H1 (cell line): ENCODE measurements around the gene RNF214. TPM values are rescaled to one million over a fixed set of nuclear protein-coding genes. Genes with fewer than 3 reads are reported as not detected.

Source experiments
- CTCF ChIA-PET: fragments of 300-600 bp; sonication (Branson Sonifier 250); formaldehyde crosslinking; loops from one replicate; lab custom pipeline; 2021; ENCODE audit not compliant: partially characterized antibody; lab: Charles Lee
- POLR2A ChIA-PET: fragments of 300-600 bp; sonication (Branson Sonifier 250); formaldehyde crosslinking; loops from one replicate; lab custom pipeline; 2021; ENCODE audit warnings: inconsistent platforms; ENCODE audit not compliant: partially characterized antibody; lab: Charles Lee
- DNase-seq, 2 experiments: peaks; one replicate each; pipeline versions ENCODE4 v3.0.0 to v3.0.0-alpha.2; 2010 to 2022; ENCODE audit warnings: low spot score in 2 of 2, low read depth in 1 of 2, mixed read lengths in 1 of 2
- FAIRE-seq: peaks from 2 replicates; lab custom pipeline; 2011; peaks lifted over from hg19 to GRCh38; lab: Jason Lieb, UNC
- H2AFZ ChIP-seq: 2 replicates; pipeline ENCODE4 v1.8.1; 2012; ENCODE audit warnings: low read length, inconsistent platforms
- H2AK5ac ChIP-seq: 2 replicates; pipeline ENCODE4 v1.6.1; 2013; ENCODE audit warnings: low read depth, low read length
- H2BK120ac ChIP-seq: replicated peaks from 2 replicates; pipeline ENCODE3; 2013; ENCODE audit warnings: low read depth, low read length, inconsistent platforms
- H2BK12ac ChIP-seq: 2 replicates; pipeline ENCODE4 v1.6.1; 2013; ENCODE audit warnings: low read depth, low read length
- H2BK15ac ChIP-seq: 2 replicates; pipeline ENCODE4 v1.6.1; 2013; ENCODE audit warnings: low read length
- H2BK20ac ChIP-seq: 2 replicates; pipeline ENCODE4 v1.6.1; 2013; ENCODE audit warnings: low read length
- H2BK5ac ChIP-seq: 2 replicates; pipeline ENCODE4 v1.6.1; 2013; ENCODE audit warnings: low read depth, low read length
- H3K14ac ChIP-seq: 2 replicates; pipeline ENCODE4 v1.6.1; 2013; ENCODE audit warnings: inconsistent platforms; ENCODE audit not compliant: insufficient read length
- H3K18ac ChIP-seq: 2 replicates; pipeline ENCODE4 v1.6.1; 2013; ENCODE audit warnings: low read length; ENCODE audit errors: extremely low read depth
- H3K23ac ChIP-seq: 2 replicates; pipeline ENCODE4 v1.6.1; 2013; ENCODE audit warnings: inconsistent platforms; ENCODE audit not compliant: insufficient read length
- H3K23me2 ChIP-seq: 2 replicates; pipeline ENCODE4 v1.6.1; 2013; ENCODE audit warnings: low read depth, low read length
- H3K27ac ChIP-seq: 2 replicates; pipeline ENCODE4 v1.6.1; 2011; ENCODE audit warnings: low read depth, low read length, inconsistent platforms
- H3K27me3 ChIP-seq, 4 experiments: replicated peaks in 1 of 4; 1 replicate in 1 of 4; 2 replicates in 3 of 4; pipeline versions ENCODE4 v1.6.1 to v1.8.1; 2011 to 2013; ENCODE audit warnings: low read length in 3 of 4, mild to moderate bottlenecking in 3 of 4, inconsistent platforms in 2 of 4, mixed read lengths in 2 of 4, moderate library complexity in 1 of 4; ENCODE audit not compliant: control insufficient read depth in 3 of 4, insufficient read depth in 3 of 4; ENCODE audit errors: extremely low read depth in 1 of 4
- H3K36me3 ChIP-seq, 4 experiments: 2 replicates each; pipeline versions ENCODE4 v1.6.1 to v1.8.1; 2011 to 2013; ENCODE audit warnings: mild to moderate bottlenecking in 4 of 4, low read length in 3 of 4, moderate library complexity in 2 of 4, control low read depth in 1 of 4, inconsistent platforms in 1 of 4; ENCODE audit not compliant: insufficient read depth in 4 of 4, control insufficient read depth in 2 of 4
- H3K4ac ChIP-seq: replicated peaks from 2 replicates; pipeline ENCODE3; 2013; ENCODE audit warnings: low read length, low read depth, mixed read lengths, inconsistent platforms; ENCODE audit not compliant: insufficient read length
- H3K4me1 ChIP-seq, 4 experiments: replicated peaks in 1 of 4; 1 replicate in 1 of 4; 2 replicates in 3 of 4; pipeline versions ENCODE4 v1.6.1 to v1.8.1; 2011 to 2013; ENCODE audit warnings: low read length in 3 of 4, inconsistent platforms in 2 of 4, mixed read lengths in 1 of 4; ENCODE audit not compliant: insufficient read depth in 4 of 4, control insufficient read depth in 3 of 4
- H3K4me2 ChIP-seq, 2 experiments: 2 replicates each; pipeline versions ENCODE4 v1.6.1 to v1.8.1; 2011 to 2013; ENCODE audit warnings: low read depth in 2 of 2, low read length in 2 of 2, control low read depth in 1 of 2, inconsistent platforms in 1 of 2, mild to moderate bottlenecking in 1 of 2; ENCODE audit not compliant: insufficient read depth in 1 of 2
- H3K4me3 ChIP-seq, 4 experiments: fragments of 200-600, 300-600 bp in 1 of 4; sonication (generic), shearing (Covaris generic), sonication (Bioruptor Twin) in 1 of 4; 2 replicates each; pipeline versions ENCODE4 v1.5.1 to v1.8.1; 2011 to 2016; ENCODE audit warnings: low read length in 4 of 4, low read depth in 3 of 4, control low read depth in 2 of 4, inconsistent platforms in 2 of 4, mild to moderate bottlenecking in 2 of 4, mixed read lengths in 1 of 4, moderate library complexity in 1 of 4; ENCODE audit not compliant: insufficient read depth in 2 of 4; ENCODE audit errors: extremely low read depth in 1 of 4
- H3K56ac ChIP-seq: replicated peaks from 2 replicates; pipeline ENCODE3; 2013; ENCODE audit warnings: low read depth, mild to moderate bottlenecking, mixed read lengths, low read length, inconsistent platforms; ENCODE audit not compliant: insufficient read length
- H3K79me1 ChIP-seq: 2 replicates; pipeline ENCODE4 v1.6.1; 2013; ENCODE audit warnings: low read depth, low read length, control low read depth
- H3K79me2 ChIP-seq, 2 experiments: 2 replicates each; pipeline versions ENCODE4 v1.6.1 to v1.8.1; 2012 to 2013; ENCODE audit warnings: low read length in 2 of 2, mild to moderate bottlenecking in 2 of 2, inconsistent platforms in 1 of 2; ENCODE audit not compliant: insufficient read depth in 2 of 2, control insufficient read depth in 1 of 2
- H3K9ac ChIP-seq, 4 experiments: replicated peaks in 1 of 4; 1 replicate in 1 of 4; 2 replicates in 3 of 4; pipeline versions ENCODE4 v1.6.1 to v1.8.1; 2011 to 2013; ENCODE audit warnings: low read depth in 3 of 4, low read length in 3 of 4, control low read depth in 2 of 4, mild to moderate bottlenecking in 2 of 4, moderate library complexity in 2 of 4, inconsistent platforms in 1 of 4; ENCODE audit errors: extremely low read depth in 1 of 4
- H3K9me3 ChIP-seq, 2 experiments: 2 replicates each; pipeline versions ENCODE4 v1.6.1 to v1.8.1; 2012 to 2013; ENCODE audit warnings: mild to moderate bottlenecking in 2 of 2, moderate library complexity in 2 of 2, control low read depth in 1 of 2, inconsistent platforms in 1 of 2, low read depth in 1 of 2, low read length in 1 of 2, mixed read lengths in 1 of 2; ENCODE audit not compliant: insufficient read depth in 2 of 2
- H4K20me1 ChIP-seq, 2 experiments: replicated peaks in 1 of 2; 2 replicates each; pipeline versions ENCODE3 to v1.8.1; 2011 to 2013; ENCODE audit warnings: inconsistent platforms in 2 of 2, low read length in 2 of 2, mild to moderate bottlenecking in 1 of 2; ENCODE audit not compliant: insufficient read depth in 2 of 2, control insufficient read depth in 1 of 2
- H4K5ac ChIP-seq: 2 replicates; pipeline ENCODE4 v1.6.1; 2013; ENCODE audit warnings: low read length, low read depth, mixed read lengths, inconsistent platforms; ENCODE audit not compliant: insufficient read length
- H4K8ac ChIP-seq: 2 replicates; pipeline ENCODE4 v1.8.0; 2013; ENCODE audit warnings: mild to moderate bottlenecking, moderate library complexity, low read length, inconsistent platforms; ENCODE audit not compliant: insufficient read depth; ENCODE audit errors: extremely low read depth
- H4K91ac ChIP-seq: replicated peaks from 2 replicates; pipeline ENCODE3; 2013; ENCODE audit warnings: low read length, mixed read lengths, inconsistent platforms; ENCODE audit not compliant: insufficient read length
- KDM1A ChIP-seq: fragments of 200-600, 300-600 bp; sonication (generic); IDR thresholded peaks from 2 replicates; pipeline ENCODE4 v1.7.1; 2016; ENCODE audit warnings: mild to moderate bottlenecking, low read length, borderline replicate concordance
- RAD21 ChIP-seq, 2 experiments: IDR thresholded peaks in 1 of 2; conservative IDR thresholded peaks in 1 of 2; 2 replicates each; pipeline ENCODE4 v1.6.1; 2011; ENCODE audit warnings: low read depth in 2 of 2, low read length in 2 of 2, improper control_type of control experiment in 1 of 2, inconsistent platforms in 1 of 2, mild to moderate bottlenecking in 1 of 2, moderate library complexity in 1 of 2
- TAF1 ChIP-seq: IDR thresholded peaks from 2 replicates; pipeline ENCODE4 v1.6.1; 2011; ENCODE audit warnings: mild to moderate bottlenecking, low read depth, low read length
- YY1 ChIP-seq: IDR thresholded peaks from 2 replicates; pipeline ENCODE4 v1.6.1; 2011; ENCODE audit warnings: low read depth, mild to moderate bottlenecking, low read length
- WGBS, 2 experiments: shearing (Covaris generic) in 1 of 2; methylation state at CpG; one replicate each; pipeline versions ENCODE4 v1.1.6 to v1.1.7; 2013 to 2015; ENCODE audit warnings: low lambda C conversion rate in 2 of 2, mixed read lengths in 2 of 2, inconsistent platforms in 1 of 2, low coverage in 1 of 2, missing lambda C conversion rate in 1 of 2; ENCODE audit not compliant: insufficient replicate concordance in 2 of 2, insufficient coverage in 1 of 2, insufficient read length in 1 of 2; ENCODE audit errors: extremely low coverage in 1 of 2, missing lambda C conversion rate in 1 of 2; 5-methylcytosine and 5-hydroxymethylcytosine counted together
- polyA plus RNA-seq, 7 experiments: library from polyadenylated mRNA; depleted of rRNA in 3 of 7; stranded (reverse) in 5 of 7; unstranded in 2 of 7; fragments of >200 nt in 5 of 7; fragments of 200-250 nt in 2 of 7; gene quantifications; 1 replicate in 5 of 7; 2 replicates in 1 of 7; 4 replicates in 1 of 7; pipeline versions ENCODE4 v1.2.1 to v1.2.3, GENCODE V29; 2011 to 2013; ENCODE audit warnings: missing spikeins in 2 of 7, mixed read lengths in 2 of 7
- total RNA-seq: library from RNA; stranded (reverse); fragmentation: NEBNext Ultra II Directional; extraction: Animal tissue kit (Norgen Biotek cat#: 25700); gene quantifications from 2 replicates; pipeline ENCODE4 v1.2.1, GENCODE V29; 2021

The RNF214 gene
- total and polyA plus RNA-seq, 2 of the 8 experiments (the other 6 are each of a cell fraction or from before 2014, with no cell fraction given): 34.9 to 35.6 TPM

DNA sequence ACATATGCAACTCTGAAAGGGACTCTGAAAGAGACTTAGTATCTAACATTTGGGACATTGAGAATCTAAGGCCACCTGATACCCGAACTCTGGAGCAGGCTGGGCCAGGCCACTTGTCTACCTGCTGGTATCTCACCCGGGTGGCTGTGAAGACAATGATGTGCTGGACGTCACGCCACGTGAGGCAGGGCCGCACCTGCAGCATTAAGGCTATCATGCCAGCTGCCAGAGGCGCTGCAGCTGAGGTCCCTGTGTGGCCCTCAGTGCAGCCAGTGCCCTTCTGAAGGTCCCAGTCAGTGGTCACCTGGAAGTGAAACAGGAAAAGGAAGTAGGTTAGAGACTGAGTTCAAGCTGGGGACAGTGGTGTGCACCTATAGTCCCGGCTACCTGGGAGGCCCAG is 13.0 kb upstream of the RNF214 start:
- Histone ChIP-seq H3K4ac (no peak overlapping the region), H3K4me3 (no peak overlapping the region), H3K4me2 (no peak overlapping the region), H3K36me3 (peaks cover 9 to 38% (median 24%) of the 10 kb centered on the region in 4 experiments; a peak in 7 of 8 replicates), H2BK20ac (no peak overlapping the region), H4K8ac (no peak overlapping the region), H3K56ac (no peak overlapping the region), H4K91ac (no peak overlapping the region), H3K9ac (no peak overlapping the region), H2AFZ (no peak overlapping the region), H4K5ac (no peak overlapping the region), H2BK15ac (no peak overlapping the region), H3K27me3 (no peaks in the 10 kb centered on the region), H3K23me2 (no peaks in the 10 kb centered on the region), H2BK5ac (no peak overlapping the region), H3K79me1 (no peaks in the 10 kb centered on the region), H3K18ac (no peak overlapping the region), H3K23ac (no peak overlapping the region), H2BK12ac (no peak overlapping the region), H3K79me2 (no peaks in the 10 kb centered on the region; a peak in 1 of 4 replicates), H3K27ac (no peak overlapping the region), H2BK120ac (no peak overlapping the region), H3K9me3 (no peaks in the 10 kb centered on the region), H3K14ac (no peak overlapping the region), H3K4me1 (no peaks in the 10 kb centered on the region), H2AK5ac (no peak overlapping the region), H4K20me1 (peaks cover 0 to 1% of the 10 kb centered on the region in 2 experiments)
- FAIRE-seq (no peak), DNase-seq (no peak)
- ChIA-PET POLR2A (interaction anchor here (0.7 to 4.0 kb wide), 5 partner anchors 8 to 25 kb away, joined by 3 to 15 read pairs (median 5); no protein-coding TSS in a partner anchor), CTCF (interaction anchor here (1.9 to 25.0 kb wide), 5 partner anchors 7 to 38 kb away, joined by 9 to 449 read pairs (median 41); partner anchors contain the start of genes PCSK7, SIDT2 and TAGLN)
- WGBS, 2 experiments: 87% methylated on average over 8 of the region's 8 CpGs; no CpG with 5 or more reads in 1 of the 2 experiments
- TF ChIP-seq TAF1 (no peak), RAD21 (IDR thresholded peaks at IDR 0.05 in 1 of 2, conservative IDR thresholded peaks at IDR 0.05 in 1 of 2; ENCODE audit: low read depth in 2 of 2, low read length in 2 of 2) (no peak), KDM1A (no peak), YY1 (no peak)
